Embryonic facial prominence (tissue), 1 donor: ENCODE results near the gene HOXD8.
A peak's percentile ranks its signal among the peaks of the same experiment; 100 is the strongest.

Source experiments
- DNase-seq: peaks from one replicate; pipeline ENCODE4 v3.0.0-alpha.2; 2016; ENCODE audit errors: extremely low spot score

The HOXD8 gene

GRCh38 chr2:176115883-176116813, 13.4 kb upstream of the HOXD8 start, which contains the start of gene HOXD10:
Gene HOXD10, plus strand, starts transcription at chr2:176116778. Its CDS starts 56 bp downstream, at chr2:176116834.
- no peak for DNase-seq

GRCh38 chr2:176117162-176117822, 12.2 kb upstream of the HOXD8 start:
- DNase-seq: no peak

- no peak for DNase-seq
These were observed 11.6 kb upstream of the HOXD8 start for GRCh38 chr2:176117823-176118371.

GRCh38 chr2:176118601-176119339, 10.7 kb upstream of the HOXD8 start:
- no peak for DNase-seq

GRCh38 chr2:176120364-176121189, 8.9 kb upstream of the HOXD8 start:
- no peak for DNase-seq

GRCh38 chr2:176121190-176122051, 8.1 kb upstream of the HOXD8 start:
- no peak for DNase-seq

- no peak for DNase-seq
These were observed 7.3 kb upstream of the HOXD8 start for GRCh38 chr2:176122052-176122682.

- no peak for DNase-seq
These were observed 6.7 kb upstream of the HOXD8 start, which contains the start of gene HOXD9 for GRCh38 chr2:176122683-176123410. Gene HOXD9, plus strand, starts transcription at chr2:176122719. Its CDS starts 50 bp downstream, at chr2:176122769.

GRCh38 chr2:176123411-176124109, 5.9 kb upstream of the HOXD8 start:
- DNase-seq: no peak

- DNase-seq: no peak
These were observed 5.2 kb upstream of the HOXD8 start for GRCh38 chr2:176124110-176124946.

- DNase-seq: no peak
These were observed 4.3 kb upstream of the HOXD8 start for GRCh38 chr2:176124947-176125771.

- no peak for DNase-seq
These were observed 3.8 kb upstream of the HOXD8 start for GRCh38 chr2:176125772-176126054.

GRCh38 chr2:176126929-176127773, 2.4 kb upstream of the HOXD8 start:
- peak; percentile 46 for DNase-seq

GRCh38 chr2:176127774-176128072, 1.8 kb upstream of the HOXD8 start:
- DNase-seq: no peak

- DNase-seq: no peak
These were observed 1.1 kb upstream of the HOXD8 start for GRCh38 chr2:176128172-176128981.
